ENCODE measurements around the gene FBLN2. TPM values are rescaled to one million over a fixed set of nuclear protein-coding genes. Genes with fewer than 3 reads are reported as not detected.
A peak's percentile ranks its signal among the peaks of the same experiment; 100 is the strongest.

FBLN2 gene
- total RNA-seq, 1 donor from 2014 or later, result 94.3 TPM

- no peak for DNase-seq (ENCODE audit: extremely low spot score in 2 of 2)
- intact Hi-C loops (cut with DNase I), result no loop called here
- Histone ChIP-seq H3K27me3 (no peaks in the 10 kb centered on the region), H3K27ac (peak overlapping the region; percentile 93), H3K4me3 (no peak overlapping the region), H3K36me3 (no peaks in the 10 kb centered on the region), H3K4me1 (peaks cover 75% of the 10 kb centered on the region), H3K9me3 (no peaks in the 10 kb centered on the region)
- TF ChIP-seq POLR2AphosphoS5 (IDR thresholded peaks at IDR 0.05; ENCODE audit: insufficient read depth in 1 of 2, low read depth in 1 of 2), result no peak
- no peak for TF ChIP-seq POLR2A (IDR thresholded peaks at IDR 0.05)
- no peak for TF ChIP-seq CTCF (IDR thresholded peaks at IDR 0.05)
Observed at GRCh38 chr3:13553686-13554085, 4.8 kb downstream of the FBLN2 start.

- no peak for DNase-seq (ENCODE audit: extremely low spot score in 2 of 2)
- intact Hi-C loops (cut with DNase I), result no loop called here
- no peaks in the 10 kb centered on the region for H3K27me3 ChIP-seq
- no peak for TF ChIP-seq POLR2AphosphoS5 (IDR thresholded peaks at IDR 0.05; ENCODE audit: insufficient read depth in 1 of 2, low read depth in 1 of 2)
- TF ChIP-seq CTCF (IDR thresholded peaks at IDR 0.05), result no peak
- TF ChIP-seq POLR2A (IDR thresholded peaks at IDR 0.05), result no peak
- no peak overlapping the region for H3K4me3 ChIP-seq
- H3K36me3 ChIP-seq, result no peaks in the 10 kb centered on the region
- peak overlapping the region; percentile 56 for H3K27ac ChIP-seq
- peaks cover 74% of the 10 kb centered on the region for H3K4me1 ChIP-seq
- no peaks in the 10 kb centered on the region for H3K9me3 ChIP-seq
Observed at GRCh38 chr3:13555753-13556152, 6.8 kb downstream of the FBLN2 start.

- H3K9me3 ChIP-seq, result no peaks in the 10 kb centered on the region
- H3K27me3 ChIP-seq, result no peaks in the 10 kb centered on the region
- intact Hi-C loops (cut with DNase I), result no loop called here
- no peaks in the 10 kb centered on the region for H3K36me3 ChIP-seq
- peak overlapping the region; percentile 56 for H3K27ac ChIP-seq
- H3K4me1 ChIP-seq, result peaks cover 73% of the 10 kb centered on the region
- DNase-seq (ENCODE audit: extremely low spot score in 2 of 2), result no peak
- no peak overlapping the region for H3K4me3 ChIP-seq
- TF ChIP-seq POLR2A (IDR thresholded peaks at IDR 0.05) (no peak), CTCF (IDR thresholded peaks at IDR 0.05) (no peak), POLR2AphosphoS5 (IDR thresholded peaks at IDR 0.05; ENCODE audit: insufficient read depth in 1 of 2, low read depth in 1 of 2) (no peak)
Observed at GRCh38 chr3:13556207-13556606, 7.3 kb downstream of the FBLN2 start.

- Histone ChIP-seq H3K27ac (peak overlapping the region; percentile 56), H3K36me3 (no peaks in the 10 kb centered on the region), H3K9me3 (no peaks in the 10 kb centered on the region), H3K4me1 (peaks cover 69% of the 10 kb centered on the region), H3K4me3 (no peak overlapping the region), H3K27me3 (no peaks in the 10 kb centered on the region)
- TF ChIP-seq POLR2AphosphoS5 (IDR thresholded peaks at IDR 0.05; ENCODE audit: insufficient read depth in 1 of 2, low read depth in 1 of 2) (no peak), CTCF (IDR thresholded peaks at IDR 0.05) (no peak), POLR2A (IDR thresholded peaks at IDR 0.05) (no peak)
- DNase-seq (ENCODE audit: extremely low spot score in 2 of 2), result no peak
- intact Hi-C loops (cut with DNase I), result no loop called here
Observed at GRCh38 chr3:13556917-13557316, 8.0 kb downstream of the FBLN2 start.

- TF ChIP-seq POLR2AphosphoS5 (IDR thresholded peaks at IDR 0.05; ENCODE audit: insufficient read depth in 1 of 2, low read depth in 1 of 2), result no peak
- TF ChIP-seq POLR2A (IDR thresholded peaks at IDR 0.05), result no peak
- no peak for TF ChIP-seq CTCF (IDR thresholded peaks at IDR 0.05)
- Histone ChIP-seq H3K27me3 (no peaks in the 10 kb centered on the region), H3K9me3 (no peaks in the 10 kb centered on the region), H3K4me1 (peaks cover 64% of the 10 kb centered on the region), H3K36me3 (no peaks in the 10 kb centered on the region), H3K27ac (peak overlapping the region; percentile 56), H3K4me3 (no peak overlapping the region)
- no peak for DNase-seq (ENCODE audit: extremely low spot score in 2 of 2)
- intact Hi-C loops (cut with DNase I), result no loop called here
Observed at GRCh38 chr3:13557417-13557816, 8.5 kb downstream of the FBLN2 start.

All from vagina (tissue), 2 donors.